H1 (cell line): Measurements from ENCODE around the gene CELF2. TPM values are rescaled to one million over a fixed set of nuclear protein-coding genes. Genes with fewer than 3 reads are reported as not detected.

Experiments used
- CBX8 ChIP-seq: fragments of 300-800, 300-1000 bp; sonication (generic); IDR thresholded peaks from 2 replicates; pipeline ENCODE4 v1.7.1; 2016; ENCODE audit warnings: low read depth, low read length, borderline replicate concordance
- SIN3A ChIP-seq, 2 experiments: IDR thresholded peaks in 1 of 2; conservative IDR thresholded peaks in 1 of 2; 2 replicates each; pipeline ENCODE4 v1.6.1; 2011 to 2012; ENCODE audit warnings: low read length in 2 of 2, improper control_type of control experiment in 1 of 2, low read depth in 1 of 2, mild to moderate bottlenecking in 1 of 2
- polyA plus RNA-seq, 7 experiments: library from polyadenylated mRNA; depleted of rRNA in 3 of 7; stranded (reverse) in 5 of 7; unstranded in 2 of 7; fragments of >200 nt in 5 of 7; fragments of 200-250 nt in 2 of 7; gene quantifications; 1 replicate in 5 of 7; 2 replicates in 1 of 7; 4 replicates in 1 of 7; pipeline versions ENCODE4 v1.2.1 to v1.2.3, GENCODE V29; 2011 to 2013; ENCODE audit warnings: missing spikeins in 2 of 7, mixed read lengths in 2 of 7
- total RNA-seq: library from RNA; stranded (reverse); fragmentation: NEBNext Ultra II Directional; extraction: Animal tissue kit (Norgen Biotek cat#: 25700); gene quantifications from 2 replicates; pipeline ENCODE4 v1.2.1, GENCODE V29; 2021
- TF ChIP-seq, protein P1 (sequence below): fragments of 300-600 bp; sonication (generic); IDR thresholded peaks from 2 replicates; pipeline ENCODE4 v1.7.1; 2012; ENCODE audit warnings: low read length, moderate library complexity, mild to moderate bottlenecking, inconsistent platforms; ENCODE audit not compliant: insufficient replicate concordance

CELF2 gene
- total and polyA plus RNA-seq, 2 of the 8 experiments (the other 6 are each of a cell fraction or from before 2014, with no cell fraction given), result 18.3 to 22.7 TPM

- TF ChIP-seq, protein P1, sequence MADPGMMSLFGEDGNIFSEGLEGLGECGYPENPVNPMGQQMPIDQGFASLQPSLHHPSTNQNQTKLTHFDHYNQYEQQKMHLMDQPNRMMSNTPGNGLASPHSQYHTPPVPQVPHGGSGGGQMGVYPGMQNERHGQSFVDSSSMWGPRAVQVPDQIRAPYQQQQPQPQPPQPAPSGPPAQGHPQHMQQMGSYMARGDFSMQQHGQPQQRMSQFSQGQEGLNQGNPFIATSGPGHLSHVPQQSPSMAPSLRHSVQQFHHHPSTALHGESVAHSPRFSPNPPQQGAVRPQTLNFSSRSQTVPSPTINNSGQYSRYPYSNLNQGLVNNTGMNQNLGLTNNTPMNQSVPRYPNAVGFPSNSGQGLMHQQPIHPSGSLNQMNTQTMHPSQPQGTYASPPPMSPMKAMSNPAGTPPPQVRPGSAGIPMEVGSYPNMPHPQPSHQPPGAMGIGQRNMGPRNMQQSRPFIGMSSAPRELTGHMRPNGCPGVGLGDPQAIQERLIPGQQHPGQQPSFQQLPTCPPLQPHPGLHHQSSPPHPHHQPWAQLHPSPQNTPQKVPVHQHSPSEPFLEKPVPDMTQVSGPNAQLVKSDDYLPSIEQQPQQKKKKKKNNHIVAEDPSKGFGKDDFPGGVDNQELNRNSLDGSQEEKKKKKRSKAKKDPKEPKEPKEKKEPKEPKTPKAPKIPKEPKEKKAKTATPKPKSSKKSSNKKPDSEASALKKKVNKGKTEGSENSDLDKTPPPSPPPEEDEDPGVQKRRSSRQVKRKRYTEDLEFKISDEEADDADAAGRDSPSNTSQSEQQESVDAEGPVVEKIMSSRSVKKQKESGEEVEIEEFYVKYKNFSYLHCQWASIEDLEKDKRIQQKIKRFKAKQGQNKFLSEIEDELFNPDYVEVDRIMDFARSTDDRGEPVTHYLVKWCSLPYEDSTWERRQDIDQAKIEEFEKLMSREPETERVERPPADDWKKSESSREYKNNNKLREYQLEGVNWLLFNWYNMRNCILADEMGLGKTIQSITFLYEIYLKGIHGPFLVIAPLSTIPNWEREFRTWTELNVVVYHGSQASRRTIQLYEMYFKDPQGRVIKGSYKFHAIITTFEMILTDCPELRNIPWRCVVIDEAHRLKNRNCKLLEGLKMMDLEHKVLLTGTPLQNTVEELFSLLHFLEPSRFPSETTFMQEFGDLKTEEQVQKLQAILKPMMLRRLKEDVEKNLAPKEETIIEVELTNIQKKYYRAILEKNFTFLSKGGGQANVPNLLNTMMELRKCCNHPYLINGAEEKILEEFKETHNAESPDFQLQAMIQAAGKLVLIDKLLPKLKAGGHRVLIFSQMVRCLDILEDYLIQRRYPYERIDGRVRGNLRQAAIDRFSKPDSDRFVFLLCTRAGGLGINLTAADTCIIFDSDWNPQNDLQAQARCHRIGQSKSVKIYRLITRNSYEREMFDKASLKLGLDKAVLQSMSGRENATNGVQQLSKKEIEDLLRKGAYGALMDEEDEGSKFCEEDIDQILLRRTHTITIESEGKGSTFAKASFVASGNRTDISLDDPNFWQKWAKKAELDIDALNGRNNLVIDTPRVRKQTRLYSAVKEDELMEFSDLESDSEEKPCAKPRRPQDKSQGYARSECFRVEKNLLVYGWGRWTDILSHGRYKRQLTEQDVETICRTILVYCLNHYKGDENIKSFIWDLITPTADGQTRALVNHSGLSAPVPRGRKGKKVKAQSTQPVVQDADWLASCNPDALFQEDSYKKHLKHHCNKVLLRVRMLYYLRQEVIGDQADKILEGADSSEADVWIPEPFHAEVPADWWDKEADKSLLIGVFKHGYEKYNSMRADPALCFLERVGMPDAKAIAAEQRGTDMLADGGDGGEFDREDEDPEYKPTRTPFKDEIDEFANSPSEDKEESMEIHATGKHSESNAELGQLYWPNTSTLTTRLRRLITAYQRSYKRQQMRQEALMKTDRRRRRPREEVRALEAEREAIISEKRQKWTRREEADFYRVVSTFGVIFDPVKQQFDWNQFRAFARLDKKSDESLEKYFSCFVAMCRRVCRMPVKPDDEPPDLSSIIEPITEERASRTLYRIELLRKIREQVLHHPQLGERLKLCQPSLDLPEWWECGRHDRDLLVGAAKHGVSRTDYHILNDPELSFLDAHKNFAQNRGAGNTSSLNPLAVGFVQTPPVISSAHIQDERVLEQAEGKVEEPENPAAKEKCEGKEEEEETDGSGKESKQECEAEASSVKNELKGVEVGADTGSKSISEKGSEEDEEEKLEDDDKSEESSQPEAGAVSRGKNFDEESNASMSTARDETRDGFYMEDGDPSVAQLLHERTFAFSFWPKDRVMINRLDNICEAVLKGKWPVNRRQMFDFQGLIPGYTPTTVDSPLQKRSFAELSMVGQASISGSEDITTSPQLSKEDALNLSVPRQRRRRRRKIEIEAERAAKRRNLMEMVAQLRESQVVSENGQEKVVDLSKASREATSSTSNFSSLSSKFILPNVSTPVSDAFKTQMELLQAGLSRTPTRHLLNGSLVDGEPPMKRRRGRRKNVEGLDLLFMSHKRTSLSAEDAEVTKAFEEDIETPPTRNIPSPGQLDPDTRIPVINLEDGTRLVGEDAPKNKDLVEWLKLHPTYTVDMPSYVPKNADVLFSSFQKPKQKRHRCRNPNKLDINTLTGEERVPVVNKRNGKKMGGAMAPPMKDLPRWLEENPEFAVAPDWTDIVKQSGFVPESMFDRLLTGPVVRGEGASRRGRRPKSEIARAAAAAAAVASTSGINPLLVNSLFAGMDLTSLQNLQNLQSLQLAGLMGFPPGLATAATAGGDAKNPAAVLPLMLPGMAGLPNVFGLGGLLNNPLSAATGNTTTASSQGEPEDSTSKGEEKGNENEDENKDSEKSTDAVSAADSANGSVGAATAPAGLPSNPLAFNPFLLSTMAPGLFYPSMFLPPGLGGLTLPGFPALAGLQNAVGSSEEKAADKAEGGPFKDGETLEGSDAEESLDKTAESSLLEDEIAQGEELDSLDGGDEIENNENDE, result no peak
- TF ChIP-seq CBX8, result no peak
- no peak for TF ChIP-seq SIN3A (conservative IDR thresholded peaks at IDR 0.05 in 1 of 2, IDR thresholded peaks at IDR 0.05 in 1 of 2; ENCODE audit: low read depth in 1 of 2, low read length in 2 of 2)
Observed at GRCh38 chr10:11125004-11125403, 107.3 kb downstream of the CELF2 start (continued).
